ENCODE measurements around the gene CEP57L1. TPM values are rescaled to one million over a fixed set of nuclear protein-coding genes. Genes with fewer than 3 reads are reported as not detected.

The CEP57L1 gene
- 28.1 and 29.4 TPM in 2 replicates for total RNA-seq (2014; rRNA removed; shearing (Covaris generic))

- H3K27ac ChIP-seq, result peak within 1 kb of the TSS; percentile 98
- peak; percentile 98 to 99 for DNase-seq
- H3K27me3 ChIP-seq, result no peaks in the 10 kb centered on the region
- H3K9me3 ChIP-seq (replicated peaks), result no peaks in the 10 kb centered on the region
- H3K4me3 ChIP-seq, result peak within 1 kb of the TSS; percentile 86
- H3K4me1 ChIP-seq, result no peaks in the 10 kb centered on the region; the same call in 1 of the 2 replicates
- no peaks in the 10 kb centered on the region; the same call in 1 of the 2 replicates for H3K36me3 ChIP-seq
Observed at GRCh38 chr6:109095036-109095834, at the start of gene CEP57L1. Gene CEP57L1, plus strand, starts transcription at chr6:109095507. Its CDS starts 49,715 bp downstream, at chr6:109145222.

GRCh38 chr6:109048176-109048575, 47.1 kb upstream of the CEP57L1 start:
- DNase-seq, result no peak
- H3K27ac ChIP-seq, result no peak overlapping the region
- H3K4me1 ChIP-seq, result no peaks in the 10 kb centered on the region
- H3K36me3 ChIP-seq, result 0 out of 2 replicates have a peak, but pooled peaks cover 2% of the 10 kb centered on the region
- H3K27me3 ChIP-seq, result no peaks in the 10 kb centered on the region
- H3K9me3 ChIP-seq (replicated peaks), result peaks cover 10% of the 10 kb centered on the region; the same call in 1 of the 2 replicates
- H3K4me3 ChIP-seq, result no peak overlapping the region

- DNase-seq, result no peak
- H3K36me3 ChIP-seq, result 0 out of 2 replicates have a peak, but pooled peaks cover 2% of the 10 kb centered on the region
- no peaks in the 10 kb centered on the region for H3K4me1 ChIP-seq
- no peak overlapping the region for H3K4me3 ChIP-seq
- peaks cover 10% of the 10 kb centered on the region; the same call in 1 of the 2 replicates for H3K9me3 ChIP-seq (replicated peaks)
- H3K27me3 ChIP-seq, result no peaks in the 10 kb centered on the region
- no peak overlapping the region for H3K27ac ChIP-seq
Observed at GRCh38 chr6:109048670-109049415, 46.5 kb upstream of the CEP57L1 start.

GRCh38 chr6:109050012-109050411, 45.3 kb upstream of the CEP57L1 start:
- Histone ChIP-seq H3K36me3 (0 out of 2 replicates have a peak, but pooled peaks cover 2% of the 10 kb centered on the region), H3K27ac (no peak overlapping the region), H3K9me3 (replicated peaks) (peaks cover 10% of the 10 kb centered on the region; the same call in 1 of the 2 replicates), H3K4me3 (no peak overlapping the region), H3K4me1 (no peaks in the 10 kb centered on the region), H3K27me3 (no peaks in the 10 kb centered on the region)
- no peak for DNase-seq

- H3K4me3 ChIP-seq, result no peak overlapping the region
- H3K9me3 ChIP-seq (replicated peaks), result peaks cover 10% of the 10 kb centered on the region; the same call in 1 of the 2 replicates
- no peak overlapping the region for H3K27ac ChIP-seq
- no peaks in the 10 kb centered on the region for H3K4me1 ChIP-seq
- H3K27me3 ChIP-seq, result no peaks in the 10 kb centered on the region
- DNase-seq, result no peak
- H3K36me3 ChIP-seq, result 0 out of 2 replicates have a peak, but pooled peaks cover 2% of the 10 kb centered on the region
Observed at GRCh38 chr6:109050447-109051102, 44.7 kb upstream of the CEP57L1 start.

GRCh38 chr6:109051301-109052017, 43.8 kb upstream of the CEP57L1 start:
- H3K4me3 ChIP-seq, result no peak overlapping the region
- peaks cover 10% of the 10 kb centered on the region; the same call in 1 of the 2 replicates for H3K9me3 ChIP-seq (replicated peaks)
- H3K27me3 ChIP-seq, result no peaks in the 10 kb centered on the region
- no peak overlapping the region for H3K27ac ChIP-seq
- no peaks in the 10 kb centered on the region for H3K4me1 ChIP-seq
- no peak for DNase-seq
- 0 out of 2 replicates have a peak, but pooled peaks cover 2% of the 10 kb centered on the region for H3K36me3 ChIP-seq

GRCh38 chr6:109052018-109052651, 43.2 kb upstream of the CEP57L1 start:
- Histone ChIP-seq H3K4me3 (no peak overlapping the region), H3K4me1 (no peaks in the 10 kb centered on the region), H3K27ac (no peak overlapping the region), H3K36me3 (0 out of 2 replicates have a peak, but pooled peaks cover 2% of the 10 kb centered on the region), H3K9me3 (replicated peaks) (peaks cover 10% of the 10 kb centered on the region; the same call in 1 of the 2 replicates), H3K27me3 (no peaks in the 10 kb centered on the region)
- DNase-seq, result no peak

GRCh38 chr6:109052852-109053251, 42.5 kb upstream of the CEP57L1 start:
- no peak overlapping the region for H3K27ac ChIP-seq
- no peak for DNase-seq
- peaks cover 10% of the 10 kb centered on the region; the same call in 1 of the 2 replicates for H3K9me3 ChIP-seq (replicated peaks)
- H3K4me3 ChIP-seq, result no peak overlapping the region
- no peaks in the 10 kb centered on the region for H3K27me3 ChIP-seq
- no peaks in the 10 kb centered on the region for H3K4me1 ChIP-seq
- 0 out of 2 replicates have a peak, but pooled peaks cover 2% of the 10 kb centered on the region for H3K36me3 ChIP-seq

- DNase-seq, result no peak
- Histone ChIP-seq H3K36me3 (0 out of 2 replicates have a peak, but pooled peaks cover 2% of the 10 kb centered on the region), H3K27ac (no peak overlapping the region), H3K9me3 (replicated peaks) (peaks cover 8% of the 10 kb centered on the region; the same call in 1 of the 2 replicates), H3K4me3 (no peak overlapping the region), H3K4me1 (no peaks in the 10 kb centered on the region), H3K27me3 (no peaks in the 10 kb centered on the region)
Observed at GRCh38 chr6:109053336-109053735, 42.0 kb upstream of the CEP57L1 start.

- Histone ChIP-seq H3K4me1 (no peaks in the 10 kb centered on the region), H3K9me3 (replicated peaks) (no peaks in the 10 kb centered on the region)
- no peak for DNase-seq
Observed at GRCh38 chr6:109055771-109056235, 39.5 kb upstream of the CEP57L1 start.

GRCh38 chr6:109056661-109057060, 38.6 kb upstream of the CEP57L1 start:
- DNase-seq, result no peak
- no peak overlapping the region for H3K27ac ChIP-seq
- no peak overlapping the region for H3K4me3 ChIP-seq
- H3K9me3 ChIP-seq (replicated peaks), result no peaks in the 10 kb centered on the region
- H3K36me3 ChIP-seq, result no peaks in the 10 kb centered on the region
- H3K27me3 ChIP-seq, result no peaks in the 10 kb centered on the region
- no peaks in the 10 kb centered on the region for H3K4me1 ChIP-seq

More at GRCh38 chr6:109055771-109056235, 39.5 kb upstream of the CEP57L1 start:
- no peak overlapping the region for H3K4me3 ChIP-seq
- H3K36me3 ChIP-seq, result no peaks in the 10 kb centered on the region
- no peak overlapping the region for H3K27ac ChIP-seq
- H3K27me3 ChIP-seq, result no peaks in the 10 kb centered on the region

- Histone ChIP-seq H3K36me3 (no peaks in the 10 kb centered on the region), H3K9me3 (replicated peaks) (no peaks in the 10 kb centered on the region), H3K4me3 (no peak overlapping the region), H3K4me1 (no peaks in the 10 kb centered on the region), H3K27ac (no peak overlapping the region), H3K27me3 (no peaks in the 10 kb centered on the region)
- DNase-seq, result no peak
Observed at GRCh38 chr6:109058620-109059019, 36.7 kb upstream of the CEP57L1 start.

- Histone ChIP-seq H3K36me3 (no peaks in the 10 kb centered on the region), H3K4me3 (no peak overlapping the region), H3K27ac (no peak overlapping the region), H3K27me3 (no peaks in the 10 kb centered on the region), H3K4me1 (no peaks in the 10 kb centered on the region), H3K9me3 (replicated peaks) (no peaks in the 10 kb centered on the region; the same call in 1 of the 2 replicates)
- DNase-seq, result no peak
Observed at GRCh38 chr6:109059153-109059552, 36.2 kb upstream of the CEP57L1 start.

Measured in SJCRH30 (cell line).